Measurements from ENCODE around the gene CD200. TPM values are rescaled to one million over a fixed set of nuclear protein-coding genes. Genes with fewer than 3 reads are reported as not detected.
"Not testable (repeated sequence)": the region's sequence is repeated elsewhere in the genome, so short reads cannot be mapped to it uniquely, and the experiment has no call there.

The CD200 gene
- total RNA-seq, 1 donor from 2014 or later: 1.4 TPM

DNA sequence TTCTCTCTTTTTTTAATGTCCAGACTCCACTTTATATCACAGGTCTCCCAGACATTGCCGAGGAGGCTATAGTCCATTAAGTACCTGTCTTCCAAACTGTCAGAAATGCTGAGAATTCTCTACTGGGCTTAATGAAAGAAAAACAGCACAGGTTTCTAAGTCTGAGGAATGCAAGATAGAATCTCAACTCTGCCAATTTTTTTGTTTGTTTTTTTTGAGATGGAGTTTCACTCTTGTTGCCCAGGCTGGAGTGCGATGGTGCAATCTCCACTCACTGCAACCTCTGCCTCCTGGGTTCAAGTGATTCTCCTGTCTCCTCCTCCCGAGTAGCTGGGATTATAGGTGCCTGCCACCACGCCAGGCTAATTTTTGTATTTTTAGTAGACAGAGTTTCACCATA, 45.4 kb downstream of the CD200 start:
- DNase-seq (ENCODE audit: low spot score); intact Hi-C loops (cut with DNase I): not testable (repeated sequence)

DNA sequence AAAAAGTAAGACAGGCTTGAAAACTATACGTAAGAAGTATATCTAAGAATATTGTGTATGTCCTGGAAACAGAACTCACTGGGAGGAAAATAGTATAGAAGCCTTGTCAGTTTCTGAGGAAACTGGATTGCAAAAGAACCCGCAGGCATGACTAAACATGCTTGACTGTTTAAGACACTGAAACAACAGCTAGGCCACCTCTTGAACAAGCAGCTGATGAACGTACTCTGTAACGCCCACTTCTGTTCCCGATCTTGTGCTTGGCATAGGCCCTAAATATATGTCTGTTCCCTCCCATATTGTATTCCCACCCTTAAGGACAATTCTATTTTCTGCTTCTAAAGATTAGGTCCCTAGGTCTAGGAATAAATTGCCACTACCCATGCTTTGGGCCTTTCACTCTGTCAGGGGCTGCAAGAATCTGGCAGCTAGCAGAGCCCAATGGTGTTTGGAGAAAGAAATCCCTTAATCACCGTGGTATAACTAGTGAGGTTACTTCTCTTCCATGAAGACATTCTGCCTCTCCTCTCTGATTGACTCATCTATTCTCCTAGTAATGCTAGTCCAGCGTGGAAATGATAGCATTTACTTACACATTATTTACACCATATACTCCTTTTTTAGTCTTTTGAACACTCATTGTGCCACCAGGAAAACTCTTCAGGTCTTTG, 46.2 kb downstream of the CD200 start:
- DNase-seq (ENCODE audit: low spot score): no peak
- intact Hi-C loops (cut with DNase I): no loop called here

DNA sequence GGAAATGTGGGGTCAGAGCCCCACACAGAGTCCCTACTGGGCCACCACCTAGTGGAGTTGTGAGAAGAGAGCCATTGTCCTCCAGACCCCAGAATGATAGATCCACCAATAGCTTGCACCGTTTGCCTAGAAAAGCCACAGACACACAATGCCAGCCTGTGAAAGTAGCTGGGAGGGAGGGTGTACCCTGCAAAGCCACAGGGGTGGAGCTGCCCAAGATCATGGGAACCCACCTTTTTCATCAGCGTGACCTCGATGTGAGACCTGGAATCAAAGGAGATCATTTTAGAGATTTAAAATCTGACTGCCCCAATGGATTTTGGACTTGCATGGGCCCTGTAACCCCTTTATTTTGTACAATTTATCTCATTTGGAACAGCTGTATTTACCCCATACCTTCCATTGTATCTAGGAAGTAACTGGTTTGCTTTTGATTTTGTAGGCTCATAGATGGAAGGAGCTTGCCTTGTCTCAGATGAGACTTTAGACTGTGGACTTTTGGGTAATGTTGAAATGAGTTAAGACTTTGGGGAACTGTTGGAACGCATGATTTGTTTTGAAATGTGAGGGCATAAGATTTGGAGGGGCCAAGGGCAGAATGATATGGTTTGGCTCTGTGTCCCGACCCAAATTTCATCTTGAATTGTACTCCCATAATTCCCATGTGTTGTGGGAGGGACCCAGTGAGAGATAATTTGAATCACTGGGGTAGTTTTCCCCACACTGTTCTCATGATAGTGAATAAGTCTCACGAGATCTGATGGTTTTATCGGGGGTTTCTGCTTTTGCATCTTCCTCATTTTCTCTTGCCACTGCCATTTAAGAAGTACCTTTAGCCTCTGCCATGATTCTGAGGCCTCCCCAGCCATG, 49.0 kb downstream of the CD200 start:
- no peak for DNase-seq (ENCODE audit: low spot score)
- intact Hi-C loops (cut with DNase I): no loop called here

DNA sequence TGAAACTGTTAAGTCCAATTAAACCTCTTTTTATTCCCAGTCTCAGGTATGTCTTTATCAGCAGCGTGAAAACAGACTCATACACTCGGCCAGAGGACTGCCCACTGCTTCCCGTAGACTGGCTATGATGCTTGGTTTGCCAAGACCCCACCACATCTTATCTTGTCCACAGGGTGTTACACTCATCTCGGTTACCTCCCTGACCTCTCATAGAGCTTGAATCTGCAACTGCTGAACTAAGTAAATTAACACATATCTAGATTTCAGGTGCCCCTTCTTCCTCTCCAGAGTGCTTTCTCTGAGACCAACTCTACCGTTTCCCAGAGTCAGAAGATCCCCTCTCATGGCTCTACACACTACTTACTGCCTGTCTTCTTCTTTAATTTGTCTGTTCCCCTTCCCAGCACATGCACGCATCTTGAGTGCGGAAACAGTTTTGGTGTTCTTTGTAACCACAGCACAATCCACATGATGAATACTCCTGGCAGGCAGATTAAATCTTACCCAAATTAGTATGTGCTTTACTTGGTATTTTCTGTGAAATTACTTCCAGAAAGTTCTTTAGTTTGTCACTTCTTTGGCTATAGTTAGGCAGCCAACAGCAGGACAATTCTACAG, 49.7 kb downstream of the CD200 start:
- intact Hi-C loops (cut with DNase I): no loop called here
- no peak for DNase-seq (ENCODE audit: low spot score)

DNA sequence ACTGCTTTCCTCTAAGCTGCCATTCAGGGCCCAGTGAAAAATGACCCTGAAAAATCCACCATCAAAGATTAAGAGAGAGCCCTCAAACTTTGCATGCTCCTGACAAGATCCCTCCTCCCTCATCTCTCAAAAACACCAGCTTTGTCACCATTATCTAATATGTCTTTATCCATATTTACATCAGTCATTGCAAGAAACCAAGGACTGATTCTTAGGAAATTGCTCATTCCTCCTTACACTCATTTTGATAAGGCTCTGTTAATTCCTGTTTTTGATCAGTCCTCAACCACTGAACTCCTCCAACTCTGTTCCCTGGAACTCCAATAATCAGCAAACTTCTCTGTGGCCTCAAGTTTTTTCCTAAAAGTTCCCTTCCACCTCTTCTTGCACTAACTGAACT, 51.8 kb downstream of the CD200 start:
- intact Hi-C loops (cut with DNase I): no loop called here
- no peak for DNase-seq (ENCODE audit: low spot score)

DNA sequence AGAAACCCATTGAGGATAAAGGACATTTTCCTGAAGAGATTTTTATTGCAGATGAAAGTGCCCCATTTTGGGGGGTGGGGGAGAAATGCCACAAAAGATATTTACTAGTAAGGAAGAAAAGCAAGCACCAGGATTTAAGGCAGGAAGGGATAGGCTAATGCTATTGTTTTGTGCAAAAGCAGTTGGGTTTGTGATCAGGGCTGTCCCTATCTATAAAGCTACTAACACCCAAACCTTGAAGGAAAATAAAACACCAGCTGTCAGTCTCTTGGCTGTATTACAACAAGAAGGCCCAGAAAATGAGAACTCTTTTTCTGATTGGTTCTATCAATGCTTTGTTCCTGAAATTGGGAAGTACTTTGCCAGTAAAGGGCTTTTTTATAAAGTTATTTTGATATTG, 56.0 kb downstream of the CD200 start:
- no peak for DNase-seq (ENCODE audit: low spot score)
- intact Hi-C loops (cut with DNase I): no loop called here

DNA sequence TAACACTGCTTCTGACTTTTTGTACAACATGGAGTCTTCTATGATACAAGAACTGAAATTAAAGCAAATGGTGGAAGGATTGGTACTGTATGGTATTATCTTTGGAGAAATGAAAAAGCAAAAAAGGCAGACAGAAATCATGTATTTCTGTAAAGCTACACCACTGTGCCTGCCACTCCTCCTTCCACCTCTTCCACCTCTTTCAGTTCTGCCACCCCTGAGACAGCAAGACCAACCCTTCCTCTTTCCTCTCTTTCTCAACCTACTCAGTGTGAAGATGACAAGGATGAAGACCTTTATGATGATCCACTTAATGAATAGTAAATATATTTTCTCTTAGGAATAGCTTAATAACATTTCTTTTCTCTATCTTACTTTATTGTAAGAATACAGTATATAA, 57.0 kb downstream of the CD200 start:
- DNase-seq (ENCODE audit: low spot score): no peak
- intact Hi-C loops (cut with DNase I): loop anchor here (10.0 kb wide), 1 partner anchor 125 kb away; no protein-coding TSS in a partner anchor

DNA sequence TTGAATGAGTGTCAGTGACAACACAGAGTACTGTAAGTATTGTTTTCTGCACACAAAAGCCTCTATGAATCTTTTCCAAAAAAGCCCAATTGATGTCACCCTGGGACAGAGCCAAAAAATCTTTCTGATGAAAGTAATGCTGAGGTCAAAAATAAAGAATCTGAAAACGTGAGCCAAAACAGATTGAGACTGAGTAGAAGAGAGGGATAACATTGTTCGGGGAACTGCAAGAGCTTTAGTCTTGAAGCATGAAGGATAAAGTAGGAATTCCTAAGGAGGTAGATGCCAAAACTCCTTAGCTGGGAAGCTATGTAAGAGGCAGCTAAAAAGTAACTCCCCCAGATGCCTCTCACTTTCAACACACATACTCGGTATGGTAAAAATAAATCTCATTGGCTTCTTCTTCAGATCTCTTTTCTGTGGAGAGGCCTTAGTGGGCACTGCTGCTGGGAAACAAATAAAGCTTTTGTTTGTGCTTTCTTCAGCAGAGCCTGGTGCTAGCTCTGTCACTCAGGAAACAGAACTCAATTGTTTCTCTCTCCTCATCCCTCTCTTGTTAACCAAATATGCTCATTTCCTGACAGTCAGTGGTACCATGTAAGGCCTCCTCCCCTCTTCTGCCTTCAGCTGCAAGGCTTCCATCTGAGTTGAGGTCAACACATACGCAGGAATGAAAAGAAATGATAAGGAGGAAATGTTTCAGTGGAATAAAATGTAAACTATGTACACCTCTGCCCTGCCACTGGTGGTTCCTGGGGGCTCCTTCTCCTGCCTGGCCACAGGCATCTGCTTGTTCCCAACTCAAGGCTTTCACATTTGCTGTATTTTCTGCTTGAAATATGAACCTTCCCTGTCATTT, 58.1 kb downstream of the CD200 start:
- intact Hi-C loops (cut with DNase I): loop anchor here (10.0 kb wide), 1 partner anchor 124 kb away; no protein-coding TSS in a partner anchor
- DNase-seq (ENCODE audit: low spot score): no peak

DNA sequence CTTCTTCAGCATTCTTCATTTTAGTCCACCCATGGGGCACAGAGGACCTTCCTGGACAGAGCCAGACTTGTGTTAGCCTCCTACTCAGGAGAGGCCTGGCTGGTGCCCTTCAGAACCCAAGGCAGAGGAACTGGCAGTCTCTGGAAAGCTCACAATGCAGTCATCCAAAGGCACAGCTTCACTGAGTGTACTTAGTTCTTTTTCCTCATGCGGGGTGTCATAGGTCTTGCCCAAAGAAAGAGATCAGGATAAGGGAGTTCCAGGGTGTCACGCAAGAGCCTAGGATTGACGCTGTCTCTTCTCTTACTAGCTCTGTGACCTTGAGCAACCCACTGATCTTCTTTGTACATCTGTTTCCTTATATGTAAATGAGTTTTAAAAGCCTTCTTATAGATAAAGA, 58.7 kb downstream of the CD200 start:
- no peak for DNase-seq (ENCODE audit: low spot score)
- intact Hi-C loops (cut with DNase I): loop anchor here (10.0 kb wide), 1 partner anchor 123 kb away; no protein-coding TSS in a partner anchor

DNA sequence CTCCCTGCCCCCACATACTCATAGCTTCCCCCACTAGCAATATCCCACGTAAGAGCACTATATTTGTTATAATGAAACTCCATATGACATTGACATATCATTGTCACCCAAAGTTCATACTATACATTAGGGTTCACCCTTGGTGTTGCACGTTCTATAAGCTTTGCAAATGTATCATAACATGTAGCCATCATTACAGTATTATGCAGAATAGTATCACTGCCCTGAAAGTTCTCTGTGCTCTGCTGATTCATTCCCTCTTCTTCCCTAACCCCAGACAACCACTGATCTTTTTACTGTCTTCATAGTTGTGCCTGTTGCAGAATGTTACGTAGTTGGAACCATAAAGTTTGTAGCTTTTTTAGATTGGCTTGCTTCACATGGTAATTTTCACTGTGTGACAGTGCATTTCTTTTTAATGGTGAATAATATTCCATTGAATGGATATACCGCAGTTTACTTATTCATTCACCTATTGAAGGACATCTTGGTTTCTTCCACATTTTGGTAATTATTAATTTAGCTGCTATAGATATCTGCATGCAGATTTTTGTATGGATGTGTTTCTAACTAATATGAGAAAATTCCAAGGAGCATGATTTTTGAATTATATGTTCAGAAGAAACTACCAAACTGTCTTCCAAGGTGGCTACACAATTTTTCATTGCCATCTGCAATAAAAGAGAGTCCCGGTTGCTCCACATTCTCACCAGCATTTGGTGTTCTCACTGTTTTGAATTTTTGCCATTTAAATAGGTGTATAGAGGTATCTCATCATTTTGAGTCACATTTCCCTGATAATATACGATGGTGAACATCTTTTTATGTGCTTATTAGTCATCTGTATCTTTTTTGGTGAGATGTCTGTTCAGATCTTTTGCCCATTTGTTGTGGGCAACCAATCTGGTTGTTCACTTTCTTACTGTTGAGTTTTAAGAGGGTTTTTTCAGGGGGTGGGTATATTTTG, 59.7 kb downstream of the CD200 start:
- no peak for DNase-seq (ENCODE audit: low spot score)
- intact Hi-C loops (cut with DNase I): loop anchor here (10.0 kb wide), 1 partner anchor 122 kb away; no protein-coding TSS in a partner anchor

DNA sequence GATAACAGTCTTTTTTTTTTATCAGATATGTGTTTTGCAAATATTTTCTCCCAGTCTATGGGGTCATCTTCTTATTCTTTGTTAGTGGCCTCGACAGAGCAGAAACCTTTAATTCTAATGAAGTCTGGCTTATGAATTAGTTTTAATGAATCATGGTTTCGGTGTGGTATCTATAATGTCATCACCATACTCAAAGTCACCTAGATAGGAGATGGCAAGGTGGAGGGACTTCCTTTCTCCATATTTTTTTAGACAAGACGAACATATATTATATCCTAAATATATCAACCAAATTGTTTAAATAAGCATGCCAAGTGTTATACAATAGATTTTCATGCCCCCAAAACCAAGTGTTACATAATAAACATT, 60.4 kb downstream of the CD200 start:
- intact Hi-C loops (cut with DNase I): loop anchor here (10.0 kb wide), 1 partner anchor 121 kb away; no protein-coding TSS in a partner anchor
- DNase-seq (ENCODE audit: low spot score): no peak

DNA sequence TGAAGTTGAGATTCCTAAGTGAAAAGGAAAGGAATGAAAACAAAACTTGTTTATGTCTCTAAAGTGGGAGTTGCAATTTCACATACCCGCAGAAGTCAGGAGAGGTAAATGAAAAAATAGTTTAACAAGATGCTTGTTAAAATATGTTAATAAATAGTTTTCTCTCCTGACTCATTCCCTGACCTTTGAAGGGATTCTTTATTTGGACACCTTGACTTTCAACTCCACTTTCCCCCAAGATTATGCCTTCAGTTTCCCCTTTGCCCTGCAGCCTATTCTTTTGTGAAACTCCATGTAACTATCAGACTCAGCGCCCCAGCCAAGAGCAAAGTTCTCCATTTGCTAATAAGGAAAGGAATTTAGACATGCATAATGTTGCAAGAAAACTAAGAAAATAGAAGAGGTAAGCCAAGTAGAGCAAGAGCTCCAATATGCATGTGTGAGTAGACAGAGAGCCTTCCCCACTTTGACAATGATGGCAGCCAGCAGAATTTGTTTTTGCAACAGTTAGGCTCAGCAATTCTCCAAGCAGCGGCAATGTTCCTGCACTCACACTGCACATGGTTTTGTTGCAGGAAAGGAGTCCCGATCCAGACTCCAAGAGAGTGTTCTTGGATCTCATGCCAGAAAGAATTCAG, 61.2 kb downstream of the CD200 start:
- intact Hi-C loops (cut with DNase I): loop anchor here (10.0 kb wide), 1 partner anchor 121 kb away; no protein-coding TSS in a partner anchor
- DNase-seq (ENCODE audit: low spot score): no peak

DNA sequence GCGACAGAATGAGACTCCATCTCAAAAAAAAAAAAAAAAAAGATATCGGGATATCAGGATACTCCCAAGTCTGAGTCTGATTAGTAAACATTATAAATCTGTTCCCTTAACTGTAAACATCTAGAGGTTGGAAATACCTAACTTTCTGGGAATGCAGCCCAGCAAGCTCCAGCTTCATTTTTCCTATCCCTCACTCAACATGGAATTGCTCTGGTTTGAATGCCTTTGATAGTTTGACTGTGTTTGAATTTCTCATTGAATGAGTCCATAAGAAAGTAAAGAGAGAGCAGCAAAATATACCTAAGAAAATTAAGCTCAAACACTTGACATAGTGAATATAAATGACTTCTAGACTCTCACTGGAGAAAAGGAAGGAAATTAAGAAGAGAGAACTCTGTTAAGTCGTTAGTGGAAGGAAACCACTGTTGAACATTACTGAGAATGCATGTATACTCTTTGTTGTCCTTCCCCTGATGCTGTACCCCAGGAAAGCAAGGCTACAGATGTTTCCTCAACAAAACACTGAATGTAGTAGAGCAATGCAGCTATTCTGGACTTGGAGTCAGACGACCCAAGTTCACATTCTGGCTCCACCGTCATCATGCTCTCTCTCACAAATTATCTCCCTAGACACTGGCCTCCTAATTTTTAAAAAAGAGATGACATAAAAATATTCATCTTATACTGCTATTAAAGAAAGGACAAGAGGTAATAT, 62.4 kb downstream of the CD200 start:
- intact Hi-C loops (cut with DNase I): loop anchor here (10.0 kb wide), 1 partner anchor 119 kb away; no protein-coding TSS in a partner anchor
- DNase-seq (ENCODE audit: low spot score): no peak

DNA sequence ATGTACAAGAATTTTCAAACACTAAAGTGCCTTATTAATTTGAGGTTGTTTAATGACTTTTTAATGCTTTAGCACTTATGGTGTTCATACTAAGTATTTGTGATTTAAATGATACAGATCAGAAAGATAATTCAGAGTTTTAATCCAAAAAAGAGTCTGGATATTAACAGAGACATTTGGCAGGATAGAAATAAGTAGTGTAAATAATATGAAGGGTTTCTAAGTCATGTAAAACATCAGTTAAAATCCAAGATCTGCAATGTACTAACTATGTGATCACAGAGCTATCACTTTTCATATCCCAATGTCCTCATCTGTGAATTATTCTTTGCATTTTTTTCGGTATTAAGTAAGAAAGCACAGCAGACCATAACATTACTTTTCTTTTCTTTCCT, 62.9 kb downstream of the CD200 start:
- no peak for DNase-seq (ENCODE audit: low spot score)
- intact Hi-C loops (cut with DNase I): loop anchor here (10.0 kb wide), 1 partner anchor 119 kb away; no protein-coding TSS in a partner anchor

DNA sequence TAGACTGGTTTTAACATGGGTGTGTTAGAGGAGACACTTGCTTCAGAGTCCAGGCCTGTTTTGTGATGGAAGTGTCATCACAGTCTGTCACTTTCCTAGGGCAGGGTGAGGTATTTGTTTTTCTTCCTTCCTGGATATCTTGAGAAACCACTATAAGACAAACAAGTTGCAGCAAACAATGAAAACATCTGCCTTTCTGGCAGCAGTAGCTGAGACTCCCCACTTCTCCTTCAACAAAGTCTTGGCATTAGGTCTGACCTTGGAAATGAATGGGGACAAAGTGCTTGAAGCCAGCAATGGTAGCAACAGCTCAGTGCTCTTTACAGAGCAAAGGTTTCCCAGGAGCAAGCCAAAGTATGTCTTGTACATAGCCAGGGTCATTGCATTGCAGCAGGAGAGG, 64.6 kb downstream of the CD200 start:
- intact Hi-C loops (cut with DNase I): loop anchor here (10.0 kb wide), 1 partner anchor 117 kb away; no protein-coding TSS in a partner anchor
- no peak for DNase-seq (ENCODE audit: low spot score)

DNA sequence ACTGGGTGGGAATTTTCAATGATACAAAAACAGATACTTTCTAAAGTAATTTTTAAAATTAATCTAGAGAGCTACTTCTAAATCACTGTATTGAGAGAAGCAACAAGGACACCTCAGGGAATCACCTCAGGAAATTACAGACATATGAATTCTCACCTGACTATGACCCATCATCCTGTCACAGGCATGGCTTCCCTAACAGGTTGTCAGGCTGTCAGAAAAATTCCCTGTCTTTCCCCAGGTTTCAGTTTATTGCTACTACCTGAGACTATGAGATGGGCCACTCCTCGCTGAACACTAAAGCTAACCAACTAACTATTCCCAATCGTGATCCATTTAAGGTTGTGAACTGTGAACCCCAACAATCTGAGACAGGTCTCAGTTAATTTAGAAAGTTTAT, 66.1 kb downstream of the CD200 start:
- intact Hi-C loops (cut with DNase I): loop anchor here (10.0 kb wide), 1 partner anchor 116 kb away; no protein-coding TSS in a partner anchor

DNA sequence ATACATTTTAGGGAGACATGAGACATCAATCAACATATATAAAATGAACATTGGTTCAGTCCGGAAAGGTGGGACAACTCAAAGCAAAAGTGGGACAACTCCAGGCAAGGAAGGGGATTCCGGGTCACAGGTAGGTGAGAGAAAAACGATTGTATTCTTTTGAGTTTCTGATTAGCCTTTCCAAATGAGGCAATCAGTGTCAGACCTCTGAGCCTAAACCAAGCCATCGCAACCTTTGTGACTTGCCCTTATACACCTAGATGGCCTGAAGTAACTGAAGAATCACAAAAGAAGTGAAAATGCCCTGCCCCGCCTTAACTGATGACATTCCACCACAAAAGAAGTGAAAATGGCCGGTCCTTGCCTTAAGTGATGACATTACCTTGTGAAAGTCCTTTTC, 66.6 kb downstream of the CD200 start:
- intact Hi-C loops (cut with DNase I): loop anchor here (10.0 kb wide), 1 partner anchor 115 kb away; no protein-coding TSS in a partner anchor
- DNase-seq (ENCODE audit: low spot score): not testable (repeated sequence)

More for the DNA sequence above, 66.1 kb downstream of the CD200 start:
- DNase-seq (ENCODE audit: low spot score): no peak
